Measurements from ENCODE around the gene ALCAM.

DNA sequence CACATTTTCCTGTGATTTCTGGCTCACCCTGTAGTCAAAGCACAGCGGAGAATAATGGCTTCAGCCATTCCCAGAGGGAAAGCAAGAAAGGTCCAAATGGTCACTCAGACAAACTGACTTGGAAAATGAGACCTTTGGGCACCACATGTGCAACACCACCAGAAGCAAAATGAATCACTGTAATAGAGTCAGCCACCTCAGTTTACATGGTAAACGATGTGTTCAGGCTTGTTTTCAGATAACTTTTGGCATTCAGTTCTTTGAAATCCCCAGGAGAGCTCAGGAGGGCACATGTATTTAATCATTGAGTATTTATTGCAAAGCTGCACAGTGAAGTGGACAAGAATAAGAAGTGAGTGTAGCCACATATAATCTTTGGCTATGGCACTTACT lies 38.4 kb upstream of the ALCAM start:
- TF ChIP-seq, protein P1, sequence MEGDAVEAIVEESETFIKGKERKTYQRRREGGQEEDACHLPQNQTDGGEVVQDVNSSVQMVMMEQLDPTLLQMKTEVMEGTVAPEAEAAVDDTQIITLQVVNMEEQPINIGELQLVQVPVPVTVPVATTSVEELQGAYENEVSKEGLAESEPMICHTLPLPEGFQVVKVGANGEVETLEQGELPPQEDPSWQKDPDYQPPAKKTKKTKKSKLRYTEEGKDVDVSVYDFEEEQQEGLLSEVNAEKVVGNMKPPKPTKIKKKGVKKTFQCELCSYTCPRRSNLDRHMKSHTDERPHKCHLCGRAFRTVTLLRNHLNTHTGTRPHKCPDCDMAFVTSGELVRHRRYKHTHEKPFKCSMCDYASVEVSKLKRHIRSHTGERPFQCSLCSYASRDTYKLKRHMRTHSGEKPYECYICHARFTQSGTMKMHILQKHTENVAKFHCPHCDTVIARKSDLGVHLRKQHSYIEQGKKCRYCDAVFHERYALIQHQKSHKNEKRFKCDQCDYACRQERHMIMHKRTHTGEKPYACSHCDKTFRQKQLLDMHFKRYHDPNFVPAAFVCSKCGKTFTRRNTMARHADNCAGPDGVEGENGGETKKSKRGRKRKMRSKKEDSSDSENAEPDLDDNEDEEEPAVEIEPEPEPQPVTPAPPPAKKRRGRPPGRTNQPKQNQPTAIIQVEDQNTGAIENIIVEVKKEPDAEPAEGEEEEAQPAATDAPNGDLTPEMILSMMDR (IDR thresholded peaks at IDR 0.05; ENCODE audit: extremely low read depth in 1 of 2, insufficient read depth in 1 of 2, low read depth in 1 of 2, low read length in 2 of 2) = no peak
- TF ChIP-seq POLR2A (IDR thresholded peaks at IDR 0.05; ENCODE audit: low read depth, low read length) (no peak), FOS (IDR thresholded peaks at IDR 0.05; ENCODE audit: borderline replicate concordance, insufficient read depth, low read length) (no peak), EZH2 (IDR thresholded peaks at IDR 0.05; ENCODE audit: borderline replicate concordance, low read depth, low read length, severe bottlenecking) (no peak), POLR2AphosphoS5 (IDR thresholded peaks at IDR 0.05; ENCODE audit: insufficient read depth, low read depth, low read length) (no peak), JUN (IDR thresholded peaks at IDR 0.05; ENCODE audit: borderline replicate concordance, insufficient read depth, insufficient read length, low read depth) (no peak)
- TF ChIP-seq, protein P2, sequence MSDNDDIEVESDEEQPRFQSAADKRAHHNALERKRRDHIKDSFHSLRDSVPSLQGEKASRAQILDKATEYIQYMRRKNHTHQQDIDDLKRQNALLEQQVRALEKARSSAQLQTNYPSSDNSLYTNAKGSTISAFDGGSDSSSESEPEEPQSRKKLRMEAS (IDR thresholded peaks at IDR 0.05; ENCODE audit: insufficient read depth, insufficient read length) = no peak
